SH-SY5Y (cell line): ENCODE results near the gene TF.

Source experiments
- GATA2 ChIP-seq: IDR thresholded peaks from 2 replicates; pipeline ENCODE4 v1.6.1; 2011; ENCODE audit warnings: mild to moderate bottlenecking, low read depth, low read length
- GATA3 ChIP-seq: IDR thresholded peaks from 2 replicates; pipeline ENCODE4 v1.6.1; 2011; ENCODE audit warnings: low read depth, mild to moderate bottlenecking, low read length, moderate library complexity

- no peak for TF ChIP-seq GATA2
- TF ChIP-seq GATA3: no peak
Observed at GRCh38 chr3:133836497-133837158, 90.4 kb downstream of the TF start.
